WTC11 (cell line): ENCODE results near the gene AQP11. TPM values are rescaled to one million over a fixed set of nuclear protein-coding genes. Genes with fewer than 3 reads are reported as not detected.

Source experiments
- ATAC-seq: fragments of 200-7000 bp; cut with Tn5 transposase; 2 replicates; pipeline ENCODE4 v1.10.0; 2021; ENCODE audit warnings: mild to moderate bottlenecking, moderate library complexity
- CTCF ChIA-PET: fragments of 300-600 bp; sonication (Branson Sonifier 250); formaldehyde crosslinking; loops from one replicate; lab custom pipeline; 2021; ENCODE audit warnings: antibody characterized with exemption; lab: Charles Lee
- POLR2A ChIA-PET: fragments of 350-600 bp; sonication (Branson Sonifier 250); formaldehyde crosslinking; loops from one replicate; lab custom pipeline; 2021; ENCODE audit warnings: antibody characterized with exemption; lab: Charles Lee
- DNase-seq: peaks from one replicate; pipeline ENCODE4 v3.0.0; 2021; ENCODE audit warnings: low spot score
- H3K27ac Mint-ChIP-seq: 2 replicates; pipeline ENCODE4 v1.8.0; 2021; ENCODE audit warnings: mixed read lengths
- H3K27me3 Mint-ChIP-seq: 2 replicates; pipeline ENCODE4 v1.8.0; 2021; ENCODE audit warnings: low read depth, mild to moderate bottlenecking, moderate library complexity, mixed read lengths
- H3K36me3 Mint-ChIP-seq: 2 replicates; pipeline ENCODE4 v1.8.0; 2021; ENCODE audit warnings: mixed read lengths
- H3K4me1 Mint-ChIP-seq: 2 replicates; pipeline ENCODE4 v1.8.0; 2022; ENCODE audit warnings: mixed read lengths
- H3K4me3 Mint-ChIP-seq: 2 replicates; pipeline ENCODE4 v1.8.0; 2021; ENCODE audit warnings: mild to moderate bottlenecking, moderate library complexity, mixed read lengths
- H3K9me3 Mint-ChIP-seq: 2 replicates; pipeline ENCODE4 v1.8.0; 2021; ENCODE audit warnings: mixed read lengths
- CREB1 ChIP-seq: sonication (generic); formaldehyde crosslinking; IDR thresholded peaks from 2 replicates; pipeline ENCODE4 v1.8.0; 2023; ENCODE audit warnings: mild to moderate bottlenecking, missing genetic modification reagents
- EMX1 ChIP-seq: fragments of 250-450 bp; sonication (Bioruptor Pico); IDR thresholded peaks from 2 replicates; pipeline ENCODE4 v1.8.0; 2021; ENCODE audit warnings: mild to moderate bottlenecking
- ERG ChIP-seq: fragments of 250-450 bp; sonication (Bioruptor Pico); IDR thresholded peaks from 2 replicates; pipeline ENCODE4 v1.8.0; 2021; ENCODE audit warnings: mild to moderate bottlenecking
- ETV6 ChIP-seq: sonication (generic); formaldehyde crosslinking; IDR thresholded peaks from 2 replicates; pipeline ENCODE4 v1.8.1; 2022; ENCODE audit warnings: mild to moderate bottlenecking, missing genetic modification reagents
- GRHL2 ChIP-seq: fragments of 250-450 bp; sonication (Bioruptor Pico); IDR thresholded peaks from 2 replicates; pipeline ENCODE4 v1.8.0; 2022; ENCODE audit warnings: mild to moderate bottlenecking, moderate library complexity; ENCODE audit not compliant: insufficient replicate concordance, severe bottlenecking
- KAT7 ChIP-seq: sonication (generic); formaldehyde crosslinking; IDR thresholded peaks from 2 replicates; pipeline ENCODE4 v1.8.1; 2023; ENCODE audit warnings: missing genetic modification reagents, mild to moderate bottlenecking, borderline replicate concordance
- NFATC4 ChIP-seq: fragments of 250-450 bp; sonication (Bioruptor Pico); IDR thresholded peaks from 2 replicates; pipeline ENCODE4 v1.9.0; 2021; ENCODE audit warnings: mild to moderate bottlenecking
- NFE2L1 ChIP-seq: sonication (generic); formaldehyde crosslinking; IDR thresholded peaks from 2 replicates; pipeline ENCODE4 v1.8.1; 2023; ENCODE audit warnings: missing genetic modification reagents
- NFYB ChIP-seq: sonication (generic); formaldehyde crosslinking; conservative IDR thresholded peaks from 2 replicates; pipeline ENCODE4 v1.8.0; 2022; ENCODE audit warnings: low read depth, missing genetic modification reagents
- PREB ChIP-seq: sonication (generic); formaldehyde crosslinking; IDR thresholded peaks from 2 replicates; pipeline ENCODE4 v1.8.1; 2022; ENCODE audit warnings: mild to moderate bottlenecking, missing genetic modification reagents, moderate library complexity, borderline replicate concordance
- RORB ChIP-seq: fragments of 250-450 bp; sonication (Bioruptor Pico); IDR thresholded peaks from 2 replicates; pipeline ENCODE4 v1.9.0; 2021; ENCODE audit warnings: mild to moderate bottlenecking
- SP1 ChIP-seq: sonication (generic); formaldehyde crosslinking; conservative IDR thresholded peaks from 2 replicates; pipeline ENCODE4 v1.8.1; 2022; ENCODE audit warnings: missing genetic modification reagents
- TCF7 ChIP-seq: sonication (generic); formaldehyde crosslinking; IDR thresholded peaks from 2 replicates; pipeline ENCODE4 v1.8.0; 2022; ENCODE audit warnings: mild to moderate bottlenecking, low read depth, missing genetic modification reagents, moderate library complexity
- TP53 ChIP-seq: sonication (generic); formaldehyde crosslinking; IDR thresholded peaks from 2 replicates; pipeline ENCODE4 v1.8.1; 2023; ENCODE audit warnings: mild to moderate bottlenecking, missing genetic modification reagents
- ZBTB21 ChIP-seq: sonication (generic); formaldehyde crosslinking; IDR thresholded peaks from 2 replicates; pipeline ENCODE4 v1.8.1; 2023; ENCODE audit warnings: mild to moderate bottlenecking, missing genetic modification reagents, borderline replicate concordance
- ZBTB43 ChIP-seq: sonication (generic); formaldehyde crosslinking; IDR thresholded peaks from 2 replicates; pipeline ENCODE4 v1.8.1; 2023; ENCODE audit warnings: mild to moderate bottlenecking, missing genetic modification reagents
- ZNF138 ChIP-seq: sonication (generic); formaldehyde crosslinking; conservative IDR thresholded peaks from 2 replicates; pipeline ENCODE4 v1.8.1; 2022; ENCODE audit warnings: mild to moderate bottlenecking, moderate library complexity, missing genetic modification reagents
- ZNF396 ChIP-seq: fragments of 250-450 bp; sonication (Bioruptor Pico); IDR thresholded peaks from 2 replicates; pipeline ENCODE4 v1.8.0; 2021; ENCODE audit warnings: mild to moderate bottlenecking, moderate library complexity, borderline replicate concordance
- total RNA-seq: library from RNA; stranded (reverse); gene quantifications from 3 replicates; pipeline ENCODE4 v1.2.3, GENCODE V29; 2021
- TF ChIP-seq, protein P1 (sequence below): sonication (generic); formaldehyde crosslinking; IDR thresholded peaks from 2 replicates; pipeline ENCODE4 v1.8.0; 2022; ENCODE audit warnings: mild to moderate bottlenecking, missing genetic modification reagents

AQP11 gene
- total RNA-seq, 1 experiment from 2014 or later, result 1.2 TPM

- no peak for TF ChIP-seq PREB (CRISPR knock-in tag)
- TF ChIP-seq NFATC4 (CRISPR knock-in tag), result no peak
Measured at GRCh38 chr11:77598195-77598594, 8.4 kb downstream of the AQP11 start (continued).

DNA sequence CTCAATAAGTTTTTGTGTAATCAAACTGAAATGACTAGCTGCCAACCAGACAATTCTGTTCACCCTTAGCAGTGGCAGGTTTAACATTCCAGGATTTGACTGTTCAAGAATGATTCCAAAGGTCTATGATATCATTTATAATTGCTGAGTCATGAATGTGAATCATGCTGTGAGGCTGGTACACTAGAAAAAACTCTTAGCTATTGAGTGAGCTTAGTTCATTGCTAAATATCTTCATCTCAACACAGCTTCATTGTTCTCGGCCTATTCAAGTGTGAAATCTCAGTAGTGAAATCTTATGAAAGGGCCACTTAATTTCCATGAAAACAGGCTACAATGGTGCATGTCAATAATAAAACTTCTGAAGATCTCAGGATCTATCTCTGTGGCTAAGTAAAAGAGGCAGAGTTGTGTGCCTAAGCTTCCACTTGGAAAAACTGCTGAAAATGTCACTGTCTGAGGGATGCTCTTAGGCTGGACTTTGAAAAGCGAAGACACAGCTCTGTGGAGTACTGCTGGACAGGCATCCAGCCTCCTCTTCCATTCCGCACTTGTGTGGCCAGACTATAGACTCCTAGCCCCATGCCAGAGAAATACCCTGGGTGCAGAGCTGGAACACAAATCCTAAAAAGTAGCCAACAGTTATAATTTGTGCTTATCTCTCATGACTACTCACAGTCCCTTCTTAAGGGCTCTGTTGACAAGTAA is 12.8 kb downstream of the AQP11 start:
- Mint-ChIP-seq H3K4me1 (peaks cover 6% of the 10 kb centered on the region), H3K9me3 (no peaks in the 10 kb centered on the region), H3K27ac (no peak overlapping the region), H3K4me3 (no peak overlapping the region), H3K36me3 (peaks cover 15% of the 10 kb centered on the region), H3K27me3 (no peaks in the 10 kb centered on the region)
- POLR2A ChIA-PET, result interaction anchor here (0.9 to 1.0 kb wide), 2 partner anchors 8 to 12 kb away, joined by 3 to 5 read pairs; no protein-coding TSS in a partner anchor
- CTCF ChIA-PET, result interaction anchor here (0.7 to 2.8 kb wide), 3 partner anchors 17 to 404 kb away, joined by 3 to 10 read pairs (median 3); no protein-coding TSS in a partner anchor
- ATAC-seq (peak; percentile 32; the same call in 1 of the 2 replicates), DNase-seq (no peak)
- TF ChIP-seq ZNF138 (CRISPR knock-in tag) (no peak), ZBTB21 (CRISPR knock-in tag) (no peak)
- TF ChIP-seq, protein P1, sequence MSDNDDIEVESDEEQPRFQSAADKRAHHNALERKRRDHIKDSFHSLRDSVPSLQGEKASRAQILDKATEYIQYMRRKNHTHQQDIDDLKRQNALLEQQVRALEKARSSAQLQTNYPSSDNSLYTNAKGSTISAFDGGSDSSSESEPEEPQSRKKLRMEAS (CRISPR knock-in tag), result no peak

DNA sequence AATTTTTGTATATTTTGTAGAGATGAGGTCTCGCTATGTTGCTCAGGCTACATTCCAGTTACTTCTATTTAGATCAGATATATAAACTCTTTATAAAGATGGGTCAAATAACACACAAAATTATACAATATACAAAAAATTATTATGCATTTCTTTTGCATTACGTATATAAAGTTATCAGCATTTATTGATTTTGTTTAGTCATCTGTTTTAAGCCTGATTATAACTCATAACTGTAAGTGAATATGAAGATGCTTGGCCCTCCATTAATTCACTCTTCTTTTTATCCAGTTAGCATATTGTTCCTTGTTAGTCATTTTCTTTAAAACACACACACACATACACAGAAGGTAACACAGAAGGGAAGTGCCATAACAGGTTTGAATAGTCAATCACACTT is 14.5 kb downstream of the AQP11 start:
- POLR2A ChIA-PET, result no interaction called here
- no peak for DNase-seq
- H3K27me3 Mint-ChIP-seq, result no peaks in the 10 kb centered on the region
- CTCF ChIA-PET, result interaction anchor here (1.4 to 2.8 kb wide), 2 partner anchors 14 to 16 kb away, joined by 3 to 10 read pairs; no protein-coding TSS in a partner anchor
- no peak for ATAC-seq
- H3K4me1 Mint-ChIP-seq, result peaks cover 6% of the 10 kb centered on the region
- H3K4me3 Mint-ChIP-seq, result no peak overlapping the region
- no peak for TF ChIP-seq NFE2L1 (CRISPR knock-in tag)
- no peak for TF ChIP-seq NFATC4 (CRISPR knock-in tag)
- no peak for TF ChIP-seq TP53 (CRISPR knock-in tag)
- no peak overlapping the region for H3K27ac Mint-ChIP-seq
- H3K9me3 Mint-ChIP-seq, result no peaks in the 10 kb centered on the region
- H3K36me3 Mint-ChIP-seq, result peaks cover 22% of the 10 kb centered on the region

- TF ChIP-seq EMX1 (no peak), ZNF396 (CRISPR knock-in tag) (no peak), GRHL2 (CRISPR knock-in tag) (no peak), RORB (CRISPR knock-in tag) (no peak), ETV6 (CRISPR knock-in tag) (no peak), TCF7 (CRISPR knock-in tag) (no peak), TP53 (CRISPR knock-in tag) (no peak), ERG (no peak), SP1 (no peak), CREB1 (no peak), NFYB (CRISPR knock-in tag) (no peak), KAT7 (CRISPR knock-in tag) (no peak), ZBTB43 (CRISPR knock-in tag) (no peak)
Measured at GRCh38 chr11:77609234-77609633, 19.5 kb downstream of the AQP11 start.

More at GRCh38 chr11:77609234-77609633, 19.5 kb downstream of the AQP11 start:
- Mint-ChIP-seq H3K36me3 (peaks cover 44% of the 10 kb centered on the region), H3K27me3 (no peaks in the 10 kb centered on the region), H3K9me3 (no peaks in the 10 kb centered on the region), H3K27ac (no peak overlapping the region), H3K4me1 (no peaks in the 10 kb centered on the region), H3K4me3 (no peak overlapping the region)
- POLR2A ChIA-PET, result no interaction called here
- ATAC-seq (no peak), DNase-seq (no peak)
- CTCF ChIA-PET, result no interaction called here
